GM12878 (cell line): Measurements from ENCODE around the gene ZMIZ1. TPM values are rescaled to one million over a fixed set of nuclear protein-coding genes. Genes with fewer than 3 reads are reported as not detected.

Source experiments
- BHLHE40 ChIP-seq, 2 experiments: fragments of 450-650 bp in 1 of 2; IDR thresholded peaks; 2 replicates each; pipeline ENCODE4 v1.6.1; 2011 to 2017; ENCODE audit warnings: low read depth in 2 of 2, borderline replicate concordance in 1 of 2, improper control_type of control experiment in 1 of 2, low read length in 1 of 2, mild to moderate bottlenecking in 1 of 2
- CREM ChIP-seq: IDR thresholded peaks from 2 replicates; pipeline ENCODE4 v1.6.1; 2014; ENCODE audit warnings: antibody characterized with exemption, low read depth
- E4F1 ChIP-seq: fragments of 450-650 bp; IDR thresholded peaks from 2 replicates; pipeline ENCODE4 v1.6.1; 2018; ENCODE audit warnings: borderline replicate concordance, mild to moderate bottlenecking; ENCODE audit not compliant: partially characterized antibody
- EED ChIP-seq: sonication (generic); IDR thresholded peaks from 2 replicates; pipeline ENCODE4 v1.6.1; 2016; ENCODE audit warnings: antibody characterized with exemption, low read depth
- HCFC1 ChIP-seq: fragments of 150-350 bp; IDR thresholded peaks from 2 replicates; pipeline ENCODE4 v1.6.1; 2014; ENCODE audit warnings: low read length
- IKZF2 ChIP-seq, 2 experiments: fragments of 450-650 bp; IDR thresholded peaks; 2 replicates each; pipeline ENCODE4 v1.6.1; 2017; ENCODE audit warnings: mild to moderate bottlenecking in 2 of 2, moderate library complexity in 2 of 2
- PRDM15 ChIP-seq: fragments of 450-650 bp; formaldehyde crosslinking; IDR thresholded peaks from 2 replicates; pipeline ENCODE4 v1.4.0; 2020; ENCODE audit warnings: mild to moderate bottlenecking, moderate library complexity
- ZBTB40 ChIP-seq: fragments of 450-650 bp; IDR thresholded peaks from 2 replicates; pipeline ENCODE4 v1.6.1; 2016; ENCODE audit warnings: mild to moderate bottlenecking, moderate library complexity, borderline replicate concordance
- polyA plus RNA-seq, 11 experiments: library from polyadenylated mRNA; depleted of rRNA in 4 of 11; unstranded in 6 of 11; stranded (reverse) in 5 of 11; fragments of >200 nt; fragmentation: Nextera tagmentation in 4 of 11; fragmentation: Illumina TruSeq in 1 of 11; extraction: Ambion mirVana in 4 of 11; extraction: Trizol in 1 of 11; gene quantifications; 1 replicate in 1 of 11; 2 replicates in 10 of 11; pipeline versions ENCODE4 v1.2.1 to v1.2.3, GENCODE V29; 2011 to 2016; ENCODE audit warnings: inconsistent platforms in 2 of 11, missing spikeins in 2 of 11, low read depth in 1 of 11
- total RNA-seq, 4 experiments: library from RNA; depleted of rRNA in 3 of 4; stranded (reverse); fragments of >200 nt in 3 of 4; fragmentation: Illumina TruSeq in 1 of 4; extraction: Trizol in 1 of 4; gene quantifications; 2 replicates each; pipeline versions ENCODE4 v1.2.1 to v1.2.3, GENCODE V29; 2013 to 2021
- TF ChIP-seq, protein P1 (sequence below): fragments of 450-650 bp; IDR thresholded peaks from 2 replicates; pipeline ENCODE4 v1.6.1; 2017; ENCODE audit warnings: mild to moderate bottlenecking, moderate library complexity
- TF ChIP-seq, protein P2 (sequence below): IDR thresholded peaks from 2 replicates; pipeline ENCODE4 v1.6.1; 2011; ENCODE audit warnings: borderline replicate concordance, low read depth, mild to moderate bottlenecking, moderate library complexity, mixed read lengths, low read length; ENCODE audit not compliant: insufficient read depth; ENCODE audit errors: extremely low read length

ZMIZ1 gene
- total and polyA plus RNA-seq, 10 of the 15 experiments (the other 5 are each of a cell fraction or from before 2014, with no cell fraction given) = 3.1 to 82.3 (median 14.9) TPM

GRCh38 chr10:79067241-79068202, 1.2 kb upstream of the ZMIZ1 start (continued):
- TF ChIP-seq ZBTB40 (no peak), CREM (0 out of 2 replicates have a peak, but pooled peaks have one; percentile 45), IKZF2 (IDR thresholded peaks at IDR 0.05) (peak; percentile 82 to 89), PRDM15 (CRISPR knock-in tag) (no peak), E4F1 (no peak), HCFC1 (no peak), EED (no peak), BHLHE40 (IDR thresholded peaks at IDR 0.05; ENCODE audit: borderline replicate concordance in 1 of 2, low read depth in 2 of 2, low read length in 1 of 2) (peak; percentile 65 to 75; a peak in 3 of 4 replicates)
- TF ChIP-seq, protein P1, sequence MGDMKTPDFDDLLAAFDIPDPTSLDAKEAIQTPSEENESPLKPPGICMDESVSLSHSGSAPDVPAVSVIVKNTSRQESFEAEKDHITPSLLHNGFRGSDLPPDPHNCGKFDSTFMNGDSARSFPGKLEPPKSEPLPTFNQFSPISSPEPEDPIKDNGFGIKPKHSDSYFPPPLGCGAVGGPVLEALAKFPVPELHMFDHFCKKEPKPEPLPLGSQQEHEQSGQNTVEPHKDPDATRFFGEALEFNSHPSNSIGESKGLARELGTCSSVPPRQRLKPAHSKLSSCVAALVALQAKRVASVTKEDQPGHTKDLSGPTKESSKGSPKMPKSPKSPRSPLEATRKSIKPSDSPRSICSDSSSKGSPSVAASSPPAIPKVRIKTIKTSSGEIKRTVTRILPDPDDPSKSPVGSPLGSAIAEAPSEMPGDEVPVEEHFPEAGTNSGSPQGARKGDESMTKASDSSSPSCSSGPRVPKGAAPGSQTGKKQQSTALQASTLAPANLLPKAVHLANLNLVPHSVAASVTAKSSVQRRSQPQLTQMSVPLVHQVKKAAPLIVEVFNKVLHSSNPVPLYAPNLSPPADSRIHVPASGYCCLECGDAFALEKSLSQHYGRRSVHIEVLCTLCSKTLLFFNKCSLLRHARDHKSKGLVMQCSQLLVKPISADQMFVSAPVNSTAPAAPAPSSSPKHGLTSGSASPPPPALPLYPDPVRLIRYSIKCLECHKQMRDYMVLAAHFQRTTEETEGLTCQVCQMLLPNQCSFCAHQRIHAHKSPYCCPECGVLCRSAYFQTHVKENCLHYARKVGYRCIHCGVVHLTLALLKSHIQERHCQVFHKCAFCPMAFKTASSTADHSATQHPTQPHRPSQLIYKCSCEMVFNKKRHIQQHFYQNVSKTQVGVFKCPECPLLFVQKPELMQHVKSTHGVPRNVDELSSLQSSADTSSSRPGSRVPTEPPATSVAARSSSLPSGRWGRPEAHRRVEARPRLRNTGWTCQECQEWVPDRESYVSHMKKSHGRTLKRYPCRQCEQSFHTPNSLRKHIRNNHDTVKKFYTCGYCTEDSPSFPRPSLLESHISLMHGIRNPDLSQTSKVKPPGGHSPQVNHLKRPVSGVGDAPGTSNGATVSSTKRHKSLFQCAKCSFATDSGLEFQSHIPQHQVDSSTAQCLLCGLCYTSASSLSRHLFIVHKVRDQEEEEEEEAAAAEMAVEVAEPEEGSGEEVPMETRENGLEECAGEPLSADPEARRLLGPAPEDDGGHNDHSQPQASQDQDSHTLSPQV = no peak
- TF ChIP-seq, protein P2, sequence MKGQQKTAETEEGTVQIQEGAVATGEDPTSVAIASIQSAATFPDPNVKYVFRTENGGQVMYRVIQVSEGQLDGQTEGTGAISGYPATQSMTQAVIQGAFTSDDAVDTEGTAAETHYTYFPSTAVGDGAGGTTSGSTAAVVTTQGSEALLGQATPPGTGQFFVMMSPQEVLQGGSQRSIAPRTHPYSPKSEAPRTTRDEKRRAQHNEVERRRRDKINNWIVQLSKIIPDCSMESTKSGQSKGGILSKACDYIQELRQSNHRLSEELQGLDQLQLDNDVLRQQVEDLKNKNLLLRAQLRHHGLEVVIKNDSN = no peak
